DND-41 (cell line): ENCODE results near the gene GTF2A1L.
"Not testable (repeated sequence)": the region's sequence is repeated elsewhere in the genome, so short reads cannot be mapped to it uniquely, and the experiment has no call there.

Source experiments
- ATAC-seq: fragments of 200-7000 bp; cut with Tn5 transposase; 3 replicates; pipeline ENCODE4 v1.9.1; 2021; ENCODE audit warnings: low read depth; ENCODE audit not compliant: insufficient read depth
- DNase-seq: peaks from one replicate; pipeline ENCODE4 v3.0.0-alpha.2; 2020
- H2AFZ ChIP-seq: 2 replicates; pipeline ENCODE4 v1.6.0; 2012; ENCODE audit warnings: low read depth, low read length
- H3K27ac ChIP-seq: 2 replicates; pipeline ENCODE4 v1.5.1; 2012; ENCODE audit warnings: low read length, inconsistent platforms
- H3K27me3 ChIP-seq: fragments of 200-600 bp; sonication (generic); 2 replicates; pipeline ENCODE4 v1.6.0; 2012; ENCODE audit warnings: low read length, mild to moderate bottlenecking, inconsistent platforms; ENCODE audit not compliant: insufficient read depth, poor library complexity
- H3K36me3 ChIP-seq: 2 replicates; pipeline ENCODE4 v1.5.1; 2012; ENCODE audit warnings: low read length, inconsistent platforms; ENCODE audit not compliant: insufficient read depth
- H3K4me1 ChIP-seq: 2 replicates; pipeline ENCODE4 v1.5.1; 2012; ENCODE audit warnings: mild to moderate bottlenecking, low read length; ENCODE audit not compliant: insufficient read depth
- H3K4me2 ChIP-seq: 2 replicates; pipeline ENCODE4 v1.6.0; 2012; ENCODE audit warnings: mild to moderate bottlenecking, moderate library complexity, low read length, inconsistent platforms; ENCODE audit not compliant: insufficient read depth
- H3K4me3 ChIP-seq, 2 experiments: fragments of 200-600 bp in 1 of 2; shearing (Covaris generic) in 1 of 2; 2 replicates each; pipeline ENCODE4 v1.5.1; 2012 to 2016; ENCODE audit warnings: inconsistent platforms in 2 of 2, low read length in 2 of 2, mild to moderate bottlenecking in 2 of 2, low read depth in 1 of 2, moderate library complexity in 1 of 2
- H3K79me2 ChIP-seq: 2 replicates; pipeline ENCODE4 v1.6.0; 2012; ENCODE audit warnings: low read length, inconsistent platforms; ENCODE audit not compliant: insufficient read depth
- H3K9ac ChIP-seq: 2 replicates; pipeline ENCODE4 v1.6.0; 2012; ENCODE audit warnings: low read depth, mild to moderate bottlenecking, inconsistent platforms, low read length, moderate library complexity
- H3K9me3 ChIP-seq: 2 replicates; pipeline ENCODE4 v1.5.1; 2012; ENCODE audit warnings: low read length, moderate library complexity, mild to moderate bottlenecking, inconsistent platforms; ENCODE audit not compliant: insufficient read depth, severe bottlenecking
- H4K20me1 ChIP-seq: 2 replicates; pipeline ENCODE4 v1.6.0; 2012; ENCODE audit warnings: low read length; ENCODE audit not compliant: insufficient read depth
- CTCF ChIP-seq: IDR thresholded peaks from 2 replicates; pipeline ENCODE4 v1.5.1; 2012; ENCODE audit warnings: borderline replicate concordance, low read length, moderate library complexity, mild to moderate bottlenecking; ENCODE audit not compliant: poor library complexity, severe bottlenecking; ENCODE audit errors: extremely low read depth
- EZH2 ChIP-seq: IDR thresholded peaks from 3 replicates; pipeline ENCODE4 v1.6.1; 2012; ENCODE audit warnings: borderline replicate concordance, low read depth, mild to moderate bottlenecking, moderate library complexity, low read length, inconsistent platforms; ENCODE audit not compliant: severe bottlenecking

The GTF2A1L gene

GRCh38 chr2:48590017-48590416 is 27.6 kb upstream of the GTF2A1L start:
- no peak for ATAC-seq
- no peak for DNase-seq
- TF ChIP-seq EZH2 (no peak), CTCF (no peak)

GRCh38 chr2:48592067-48592466 is 25.6 kb upstream of the GTF2A1L start:
- Histone ChIP-seq H3K27me3 (no peaks in the 10 kb centered on the region), H3K79me2 (no peaks in the 10 kb centered on the region), H3K9me3 (no peaks in the 10 kb centered on the region), H3K4me1 (no peaks in the 10 kb centered on the region), H3K4me3 (no peak overlapping the region), H3K9ac (no peak overlapping the region), H2AFZ (no peak overlapping the region), H4K20me1 (no peaks in the 10 kb centered on the region), H3K27ac (no peak overlapping the region), H3K4me2 (no peak overlapping the region), H3K36me3 (no peaks in the 10 kb centered on the region)
- DNase-seq (no peak), ATAC-seq (no peak)
- TF ChIP-seq CTCF (no peak), EZH2 (no peak)

More at GRCh38 chr2:48590017-48590416, 27.6 kb upstream of the GTF2A1L start:
- Histone ChIP-seq H3K4me1 (no peaks in the 10 kb centered on the region), H3K4me3 (no peak overlapping the region), H3K27ac (no peak overlapping the region), H3K9ac (no peak overlapping the region), H3K36me3 (no peaks in the 10 kb centered on the region), H3K9me3 (no peaks in the 10 kb centered on the region), H3K4me2 (no peak overlapping the region), H2AFZ (no peak overlapping the region), H3K79me2 (no peaks in the 10 kb centered on the region), H4K20me1 (no peaks in the 10 kb centered on the region), H3K27me3 (no peaks in the 10 kb centered on the region)

- not testable (repeated sequence) for H4K20me1 ChIP-seq, DNase-seq, H3K27me3 ChIP-seq, H2AFZ ChIP-seq, H3K9ac ChIP-seq, H3K4me3 ChIP-seq, H3K27ac ChIP-seq, H3K9me3 ChIP-seq, H3K4me2 ChIP-seq, H3K4me1 ChIP-seq, H3K79me2 ChIP-seq, H3K36me3 ChIP-seq, ATAC-seq
These were observed 20.9 kb upstream of the GTF2A1L start for GRCh38 chr2:48596751-48597150.

GRCh38 chr2:48597492-48597891 is 20.2 kb upstream of the GTF2A1L start:
- no peak for DNase-seq
- Histone ChIP-seq H3K9ac (no peak overlapping the region), H3K36me3 (no peaks in the 10 kb centered on the region)

More at GRCh38 chr2:48597492-48597891, 20.2 kb upstream of the GTF2A1L start:
- Histone ChIP-seq H3K9me3 (no peaks in the 10 kb centered on the region), H3K4me1 (no peaks in the 10 kb centered on the region), H3K27me3 (no peaks in the 10 kb centered on the region), H3K4me3 (no peak overlapping the region), H3K4me2 (no peak overlapping the region), H3K79me2 (no peaks in the 10 kb centered on the region), H3K27ac (no peak overlapping the region), H2AFZ (no peak overlapping the region), H4K20me1 (no peaks in the 10 kb centered on the region)
- no peak for ATAC-seq
- no peak for TF ChIP-seq CTCF
- no peak for TF ChIP-seq EZH2
